ENCODE measurements around the gene MEG3.

MEG3 gene

DNA sequence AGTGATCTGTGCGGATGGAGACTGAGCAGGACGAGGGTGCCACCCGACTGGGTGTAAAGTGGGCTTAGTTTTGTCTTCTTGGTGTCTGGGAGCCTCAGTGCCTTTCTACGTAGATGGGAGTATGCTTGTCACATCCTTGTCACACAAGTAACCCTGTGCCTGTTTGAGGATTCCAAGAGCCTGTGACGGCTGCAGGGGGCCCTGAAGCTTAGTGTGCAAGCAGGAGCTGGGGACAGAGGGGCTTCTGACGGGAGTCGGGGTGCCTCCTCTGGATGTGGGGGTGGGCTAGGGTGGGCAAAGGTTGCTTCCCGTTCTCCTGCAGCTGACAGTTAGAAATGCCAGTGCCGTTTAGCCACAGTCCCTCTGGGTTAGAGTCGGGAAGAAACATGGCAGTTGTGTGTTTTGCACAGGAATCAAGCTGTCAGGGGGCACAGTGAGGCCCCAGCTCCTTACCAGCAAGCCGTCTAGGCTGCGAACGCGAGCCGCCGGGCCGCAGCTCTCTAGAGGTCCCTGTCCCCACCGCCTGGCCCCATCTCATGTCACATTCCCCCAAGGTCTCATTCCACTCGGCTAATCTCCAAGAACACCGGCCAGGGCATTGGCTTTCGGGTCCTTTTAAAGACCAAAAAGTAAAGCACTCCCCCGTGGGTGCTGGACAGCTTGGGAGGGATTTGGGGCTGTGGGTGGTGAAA lies 70.6 kb downstream of the MEG3 start:
- no peak for DNase-seq (ENCODE audit: low read depth in 2 of 2)

- DNase-seq (ENCODE audit: low read depth in 2 of 2): no peak
These were observed 72.5 kb downstream of the MEG3 start for GRCh38 chr14:100898465-100898864.

- DNase-seq (ENCODE audit: low read depth in 2 of 2): no peak
These were observed 73.3 kb downstream of the MEG3 start for GRCh38 chr14:100898935-100899883.

DNA sequence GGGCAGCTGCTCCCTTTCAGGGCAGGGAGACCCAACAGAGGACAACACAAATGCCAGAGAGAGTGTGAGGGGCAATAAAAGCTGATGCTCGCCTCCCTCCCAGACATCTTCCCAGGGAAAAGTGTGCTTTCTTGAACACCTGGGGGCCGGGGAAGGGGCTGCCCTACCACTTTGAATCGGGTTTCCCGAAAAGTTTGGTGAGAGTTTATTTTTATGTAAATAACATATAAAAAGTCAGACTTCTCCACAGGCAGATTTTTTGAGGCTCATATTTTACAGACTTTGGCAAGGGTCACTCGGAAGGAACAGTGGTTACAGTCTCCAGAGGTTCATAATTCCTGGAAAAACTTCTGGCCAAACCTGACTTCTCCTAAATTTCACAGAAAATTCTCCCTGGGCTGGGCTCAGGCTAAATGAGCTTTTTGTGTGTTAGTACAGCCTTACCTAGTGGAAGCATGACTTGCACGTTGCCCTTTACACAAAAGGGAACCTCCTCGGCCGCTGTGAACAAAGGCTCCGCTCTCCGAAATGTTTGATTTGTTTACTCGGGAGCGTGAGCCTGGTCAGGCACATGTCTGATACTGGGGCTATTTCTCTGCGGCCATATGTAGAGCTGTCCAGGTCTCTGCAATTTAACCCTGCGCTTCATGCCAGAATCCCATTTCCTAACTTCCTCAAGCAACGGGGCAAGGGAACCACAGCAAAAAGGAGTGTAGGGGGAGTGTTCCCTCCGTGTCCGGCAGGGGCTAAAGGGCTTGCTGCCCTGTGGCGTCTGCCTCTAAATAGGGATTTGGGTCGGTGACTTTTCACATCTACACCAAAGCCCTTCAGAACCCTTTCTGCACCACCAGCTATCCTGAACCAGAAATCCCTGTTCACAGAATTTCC lies 74.2 kb downstream of the MEG3 start:
- no peak for DNase-seq (ENCODE audit: low read depth in 2 of 2)

DNA sequence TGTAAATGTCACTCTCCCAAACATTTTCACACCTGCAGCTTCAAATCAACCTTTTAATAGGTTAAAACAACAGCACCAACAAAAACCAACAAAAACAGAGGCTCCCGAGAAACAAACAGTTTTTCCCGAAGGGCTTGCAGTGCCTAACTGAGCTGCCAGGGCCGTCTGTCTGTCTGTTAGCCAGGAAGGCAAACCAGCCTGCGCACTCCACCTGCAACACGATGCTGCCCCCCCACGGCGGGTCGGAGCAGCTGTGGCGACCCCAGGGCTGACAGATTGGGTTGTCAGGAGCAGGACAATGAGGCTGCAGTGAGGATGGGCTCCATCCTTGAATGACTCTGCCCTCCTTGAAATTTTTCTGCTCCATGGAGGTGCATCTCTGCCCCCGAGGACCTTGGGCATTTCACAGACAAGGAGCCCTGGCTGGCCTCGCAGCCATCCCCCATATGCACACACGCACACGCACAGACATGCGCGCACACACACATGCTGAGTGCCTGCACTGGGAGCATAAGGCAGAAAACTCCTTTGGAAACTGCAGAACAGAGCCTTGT lies 75.0 kb downstream of the MEG3 start:
- DNase-seq (ENCODE audit: low read depth in 2 of 2): no peak

- no peak for DNase-seq (ENCODE audit: low read depth in 2 of 2)
These were observed 75.7 kb downstream of the MEG3 start for GRCh38 chr14:100901391-100902183.

- DNase-seq (ENCODE audit: low read depth in 2 of 2): peak in 1 of 2 experiments; percentile 5
These were observed 76.6 kb downstream of the MEG3 start for GRCh38 chr14:100902295-100903133.

DNA sequence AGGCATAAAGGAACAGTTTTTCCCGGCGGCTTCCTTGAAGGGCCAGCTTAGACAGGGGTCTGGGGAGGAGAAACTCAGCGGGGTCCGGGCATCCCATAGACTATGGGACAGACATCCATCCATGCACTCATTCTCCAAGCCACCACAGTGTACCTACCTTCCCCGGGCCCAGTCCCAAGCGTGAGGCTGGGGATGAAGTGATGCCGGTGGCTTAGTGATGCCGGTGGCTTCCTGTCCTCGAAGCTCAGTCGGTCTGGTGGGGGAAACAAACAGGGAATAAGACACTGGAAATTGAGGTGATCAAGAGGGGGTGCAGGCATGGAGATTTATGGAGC lies 77.2 kb downstream of the MEG3 start:
- no peak for DNase-seq (ENCODE audit: low read depth in 2 of 2)

- DNase-seq (ENCODE audit: low read depth in 2 of 2): no peak
These were observed 77.8 kb downstream of the MEG3 start, which contains the start of gene RTL1 for GRCh38 chr14:100903672-100904185. Gene RTL1 (minus strand): TSS chr14:100903722. CDS start chr14:100884788, 18,934 bp downstream.

DNA sequence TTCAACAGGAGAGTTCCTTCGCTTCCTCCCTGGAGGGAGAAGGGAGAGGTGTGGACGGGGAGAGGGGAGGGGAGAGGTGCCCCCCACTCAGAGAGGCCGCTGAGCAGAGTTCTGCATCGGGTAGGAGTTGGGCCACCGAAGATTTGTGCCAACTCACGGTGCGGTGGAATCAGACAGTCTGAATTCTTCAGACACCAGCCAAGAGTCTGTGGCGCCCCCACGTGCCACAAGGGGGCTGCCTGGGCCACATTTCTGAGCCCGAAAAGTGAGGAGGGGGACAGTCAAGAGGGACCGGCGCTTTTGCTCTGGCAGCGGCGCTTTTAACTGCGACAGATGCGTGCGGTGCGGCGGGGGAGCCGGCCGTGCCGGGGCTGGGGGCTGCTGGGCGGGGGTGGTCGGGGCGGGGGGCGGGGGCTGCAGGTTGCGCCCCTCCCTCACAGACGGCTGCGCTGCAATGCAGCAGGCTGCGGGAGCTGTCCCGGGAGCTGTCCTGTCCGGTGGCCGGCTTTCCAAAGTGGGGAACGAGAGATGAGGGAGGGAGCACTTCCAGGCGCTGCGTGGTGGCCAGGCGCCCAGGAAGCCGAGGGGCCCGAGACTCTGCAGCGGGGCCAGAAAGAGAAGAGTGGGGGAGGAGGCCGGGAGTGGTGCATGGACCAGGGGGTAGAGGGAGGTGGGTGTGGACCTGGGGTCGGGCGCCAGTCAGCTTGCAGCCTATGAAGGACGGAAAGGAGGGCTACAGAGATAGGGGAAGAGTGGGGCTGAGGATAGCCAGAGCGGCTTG lies 78.6 kb downstream of the MEG3 start:
- no peak for DNase-seq (ENCODE audit: low read depth in 2 of 2)

GRCh38 chr14:100905166-100905565 lies 79.2 kb downstream of the MEG3 start:
- no peak for DNase-seq (ENCODE audit: low read depth in 2 of 2)

- no peak for DNase-seq (ENCODE audit: low read depth in 2 of 2)
These were observed 80.5 kb downstream of the MEG3 start for GRCh38 chr14:100906420-100906819.

DNA sequence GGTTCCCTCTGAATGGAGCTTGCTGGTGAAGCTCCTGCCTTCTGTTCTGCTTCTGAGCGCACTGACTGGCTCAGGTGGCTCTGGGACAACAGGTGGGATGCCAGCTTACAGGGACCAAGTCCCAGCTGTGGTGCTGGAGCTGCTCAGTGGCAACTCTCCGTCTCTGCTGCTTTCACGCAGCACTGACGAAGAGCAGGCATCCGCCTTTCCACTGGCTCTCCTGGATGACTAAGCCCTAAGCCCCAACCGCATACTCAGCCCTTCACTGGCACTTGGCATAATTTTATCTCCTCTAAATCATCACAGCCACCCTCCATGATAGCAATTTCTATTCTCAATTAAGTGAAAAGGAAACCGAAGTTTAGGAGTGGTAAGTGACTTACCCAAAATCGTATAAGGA lies 81.3 kb downstream of the MEG3 start:
- DNase-seq (ENCODE audit: low read depth in 2 of 2): no peak

GRCh38 chr14:100909439-100909838 lies 83.5 kb downstream of the MEG3 start:
- no peak for DNase-seq (ENCODE audit: low read depth in 2 of 2)

Measured in fibroblast of skin of left quadriceps (primary cell).